Activated T-helper 2 cell treated with anti-CD3 and anti-CD28 coated beads, Interferon-gamma antibody, Interleukin-2, Interleukin-4, amounts not matched to agents 10 μg/mL and 5 μg/mL and 100 μg/mL, durations not matched to agents 14 hours and 24 hours and 36 hours (primary cell): ENCODE results near the gene UBC. TPM values are rescaled to one million over a fixed set of nuclear protein-coding genes. Genes with fewer than 3 reads are reported as not detected.
A peak's percentile ranks its signal among the peaks of the same experiment; 100 is the strongest.

ENCODE experiments used
- DNase-seq: peaks from one replicate; pipeline ENCODE4 v3.0.0; 2021; ENCODE audit warnings: low spot score
- H3K27ac Mint-ChIP-seq: one replicate; pipeline ENCODE4 v1.8.0; 2021; ENCODE audit warnings: mixed read lengths
- H3K27me3 Mint-ChIP-seq: one replicate; pipeline ENCODE4 v1.8.0; 2021; ENCODE audit warnings: low read depth, mixed read lengths
- H3K36me3 Mint-ChIP-seq: one replicate; pipeline ENCODE4 v1.8.0; 2021; ENCODE audit warnings: low read depth, mixed read lengths
- H3K4me1 Mint-ChIP-seq: one replicate; pipeline ENCODE4 v1.8.0; 2021; ENCODE audit warnings: low read depth, mixed read lengths
- H3K4me3 Mint-ChIP-seq: one replicate; pipeline ENCODE4 v1.8.0; 2021; ENCODE audit warnings: low read depth, mild to moderate bottlenecking, moderate library complexity, mixed read lengths
- H3K9me3 Mint-ChIP-seq: one replicate; pipeline ENCODE4 v1.8.0; 2021; ENCODE audit warnings: mixed read lengths
- intact Hi-C: fragments of 100-400 bp; cut with micrococcal nuclease; formaldehyde crosslinking; loops from one replicate; pipeline ENCODE4 v1.15.1; 2023
- total RNA-seq: library from RNA; stranded (reverse); gene quantifications from 2 replicates; pipeline ENCODE4 v1.2.3, GENCODE V29; 2022

Gene UBC
- total RNA-seq, 1 donor from 2014 or later, result 874 TPM

DNA sequence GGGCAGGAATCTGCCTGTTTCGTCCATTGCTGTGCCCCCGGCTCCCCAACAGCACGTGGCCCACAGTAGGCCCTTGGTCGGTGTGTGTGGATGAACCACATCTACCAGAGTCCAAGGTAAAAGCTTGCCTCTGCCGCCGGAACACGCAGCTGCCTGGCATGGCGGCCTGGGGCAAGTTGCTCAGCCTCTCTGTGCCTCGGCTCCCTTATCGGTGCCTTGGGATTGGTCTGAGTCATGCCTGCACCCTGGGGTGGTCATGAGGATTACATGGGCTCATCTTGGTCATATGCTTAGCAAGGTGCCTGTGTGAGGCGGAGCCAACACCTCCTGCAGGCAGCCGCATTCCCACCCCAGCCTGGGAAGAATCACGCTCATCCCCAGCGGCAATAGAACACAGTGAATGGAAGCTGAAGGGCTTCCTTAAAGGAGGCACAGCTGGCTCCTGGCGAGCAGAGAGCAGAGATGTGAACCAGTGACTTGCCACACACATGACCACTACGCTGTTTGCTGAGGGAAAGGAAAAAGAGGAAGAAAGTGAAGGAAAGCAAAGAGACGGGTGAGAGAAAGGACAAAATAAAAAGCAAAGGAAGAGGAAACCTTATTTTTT is 45.3 kb downstream of the UBC start:
- Mint-ChIP-seq H3K4me1 (peaks cover 3% of the 10 kb centered on the region), H3K27ac (no peak overlapping the region), H3K36me3 (no peaks in the 10 kb centered on the region), H3K9me3 (no peaks in the 10 kb centered on the region), H3K27me3 (peaks cover 6% of the 10 kb centered on the region), H3K4me3 (no peak overlapping the region)
- intact Hi-C loops, result no loop called here
- no peak for DNase-seq

DNA sequence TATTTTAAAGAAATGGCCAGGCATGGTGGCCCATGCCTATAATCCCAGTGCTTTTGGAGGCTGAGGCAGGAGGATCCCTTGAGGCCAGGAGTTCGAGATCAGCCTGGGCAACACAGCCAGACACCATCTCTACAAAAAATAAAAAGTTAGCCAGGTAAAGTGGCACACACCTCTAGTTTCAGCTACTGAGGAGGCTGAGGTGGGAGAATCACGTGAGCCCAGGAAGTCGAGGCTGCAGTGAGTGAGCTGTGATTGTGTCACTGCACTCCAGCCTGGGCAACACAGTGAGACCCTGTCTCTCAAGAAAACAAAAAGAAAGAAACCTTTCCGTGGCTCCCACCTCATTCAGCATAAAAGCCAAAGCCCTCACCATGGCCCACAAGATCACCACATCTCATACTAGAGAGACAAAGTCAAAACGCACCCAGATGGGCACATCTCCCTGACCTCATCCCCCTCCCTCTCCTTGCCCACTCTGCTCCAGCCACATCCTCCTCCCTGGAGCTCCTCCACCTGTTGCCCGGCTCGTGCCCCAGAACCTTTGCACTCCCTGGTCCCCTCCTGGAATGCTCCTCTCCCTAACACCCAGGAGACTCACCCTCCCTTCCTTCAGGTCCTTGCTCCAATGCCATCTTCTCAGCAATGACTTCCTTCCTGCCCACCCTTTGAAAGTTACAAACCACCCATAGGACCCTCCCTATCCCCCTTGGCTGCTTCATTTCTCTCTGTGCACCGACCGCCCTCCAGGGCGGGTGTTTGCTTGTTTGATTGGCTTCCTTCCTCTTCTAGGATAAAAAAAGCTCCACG is 46.0 kb downstream of the UBC start:
- Mint-ChIP-seq H3K9me3 (no peaks in the 10 kb centered on the region), H3K27ac (no peak overlapping the region), H3K36me3 (no peaks in the 10 kb centered on the region), H3K4me3 (no peak overlapping the region), H3K4me1 (peaks cover 6% of the 10 kb centered on the region), H3K27me3 (peaks cover 6% of the 10 kb centered on the region)
- intact Hi-C loops, result no loop called here
- no peak for DNase-seq

DNA sequence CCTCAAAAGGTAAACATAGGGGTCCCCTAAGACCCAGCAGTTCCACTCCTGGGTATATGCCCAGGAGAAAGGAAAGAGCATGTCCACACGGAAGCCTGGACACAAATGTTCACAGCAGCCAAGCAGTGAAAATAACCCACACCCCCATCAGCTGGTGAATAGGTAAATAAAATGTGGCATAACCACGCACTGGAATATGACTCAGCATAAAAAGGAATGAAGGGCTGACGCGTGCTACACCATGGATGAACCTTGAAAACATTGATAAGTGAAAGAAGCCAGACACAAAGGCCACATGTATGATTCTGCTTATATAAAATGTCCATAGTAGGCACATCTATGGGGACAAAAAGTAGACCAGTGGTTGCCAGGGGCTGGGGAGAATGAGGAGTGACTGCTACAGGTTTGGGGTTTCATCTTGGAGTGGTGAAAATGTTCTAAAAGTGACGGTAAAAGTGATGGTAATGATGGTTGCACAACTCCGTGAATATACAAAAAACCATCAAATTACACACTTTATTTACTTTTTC is 47.0 kb downstream of the UBC start:
- peaks cover 6% of the 10 kb centered on the region for H3K27me3 Mint-ChIP-seq
- no peak for DNase-seq
- no peaks in the 10 kb centered on the region for H3K9me3 Mint-ChIP-seq
- no peak overlapping the region for H3K4me3 Mint-ChIP-seq
- H3K36me3 Mint-ChIP-seq, result no peaks in the 10 kb centered on the region
- peaks cover 11% of the 10 kb centered on the region for H3K4me1 Mint-ChIP-seq
- no peak overlapping the region for H3K27ac Mint-ChIP-seq
- intact Hi-C loops, result no loop called here

DNA sequence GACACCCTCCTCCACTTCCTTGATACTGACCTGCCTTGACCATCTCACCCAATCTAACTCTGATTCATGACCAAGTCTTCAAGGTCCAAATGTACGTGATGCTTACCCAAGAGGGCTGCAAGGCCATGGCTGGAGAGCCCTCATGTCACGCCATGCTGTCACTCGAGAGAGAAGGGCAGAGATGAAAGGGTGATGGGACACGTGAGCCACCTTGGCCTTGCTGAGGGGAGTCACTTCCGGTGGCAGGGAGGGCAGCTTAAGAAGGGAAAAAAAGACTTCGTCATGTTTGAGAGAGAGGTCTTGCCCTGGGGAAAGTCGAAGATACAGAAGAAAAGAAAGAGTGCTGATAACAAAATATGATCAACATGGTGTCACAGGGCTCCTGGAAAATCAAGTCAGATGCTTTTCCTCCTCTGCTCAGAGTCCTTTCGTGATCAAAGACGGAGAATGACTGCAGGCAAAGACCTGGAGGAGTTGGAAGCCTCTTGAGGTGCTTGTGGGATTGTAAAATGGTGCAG is 47.5 kb downstream of the UBC start:
- Mint-ChIP-seq H3K27me3 (peaks cover 6% of the 10 kb centered on the region), H3K27ac (no peak overlapping the region), H3K9me3 (no peaks in the 10 kb centered on the region), H3K36me3 (no peaks in the 10 kb centered on the region), H3K4me3 (no peak overlapping the region), H3K4me1 (peaks cover 16% of the 10 kb centered on the region)
- DNase-seq, result no peak
- intact Hi-C loops, result no loop called here

DNA sequence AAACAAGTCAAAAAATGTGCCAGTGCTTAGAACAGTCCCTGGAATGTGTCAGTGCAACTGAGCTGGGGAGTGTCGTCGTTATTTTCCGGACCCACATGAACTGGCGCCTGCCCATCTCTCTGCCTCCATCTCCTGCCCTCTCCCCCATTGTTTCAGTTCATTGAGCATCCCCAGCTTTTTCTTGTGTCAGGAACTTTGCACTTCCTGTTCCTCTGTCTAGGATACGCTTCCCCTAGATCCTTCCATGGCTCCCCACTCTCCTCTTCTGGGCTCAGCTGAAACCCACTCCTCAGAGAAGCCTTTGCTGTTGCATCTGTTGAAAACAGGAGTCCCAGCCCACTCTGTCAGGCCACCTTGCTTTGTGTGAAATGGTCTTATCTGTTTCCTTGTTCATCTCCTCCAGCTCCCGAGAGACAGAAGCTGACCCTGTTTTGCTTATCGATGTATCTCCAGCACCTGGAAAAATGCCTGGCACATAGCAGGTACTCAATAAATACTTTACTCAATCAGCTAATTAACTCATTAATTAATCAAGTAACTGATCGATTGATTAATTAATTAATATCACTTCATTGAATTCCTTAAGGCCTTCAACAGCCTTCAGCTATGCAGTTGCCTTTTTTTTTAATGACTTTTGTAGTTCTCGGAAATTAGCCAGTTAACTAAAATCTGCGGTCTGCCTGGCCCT is 48.1 kb downstream of the UBC start:
- Mint-ChIP-seq H3K4me1 (peaks cover 18% of the 10 kb centered on the region), H3K36me3 (no peaks in the 10 kb centered on the region), H3K4me3 (no peak overlapping the region), H3K9me3 (no peaks in the 10 kb centered on the region), H3K27ac (no peak overlapping the region), H3K27me3 (peaks cover 6% of the 10 kb centered on the region)
- no peak for DNase-seq
- intact Hi-C loops, result no loop called here

DNA sequence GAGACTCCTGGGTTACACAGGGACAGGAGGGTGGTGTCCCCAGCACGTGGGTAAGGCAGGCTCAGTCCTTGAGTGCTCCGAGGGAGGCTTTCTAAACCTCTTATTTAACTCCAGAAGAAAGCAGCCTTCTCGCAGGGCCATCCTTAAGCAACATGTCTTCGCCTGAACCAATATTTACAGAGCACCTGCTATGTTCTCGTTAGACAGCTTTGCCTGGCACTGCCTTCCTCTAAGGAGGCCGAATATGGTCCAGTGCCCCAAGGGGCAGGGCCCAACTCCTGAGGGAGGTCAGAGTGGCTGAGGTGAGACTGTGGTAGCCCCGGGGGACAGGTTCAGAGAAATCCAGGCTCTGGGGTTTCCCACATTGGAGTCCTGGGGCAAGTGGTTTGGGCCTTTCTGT is 48.7 kb downstream of the UBC start:
- Mint-ChIP-seq H3K4me3 (no peak overlapping the region), H3K36me3 (no peaks in the 10 kb centered on the region), H3K27me3 (peaks cover 6% of the 10 kb centered on the region), H3K9me3 (no peaks in the 10 kb centered on the region), H3K27ac (no peak overlapping the region), H3K4me1 (peaks cover 18% of the 10 kb centered on the region)
- no peak for DNase-seq
- intact Hi-C loops, result no loop called here

DNA sequence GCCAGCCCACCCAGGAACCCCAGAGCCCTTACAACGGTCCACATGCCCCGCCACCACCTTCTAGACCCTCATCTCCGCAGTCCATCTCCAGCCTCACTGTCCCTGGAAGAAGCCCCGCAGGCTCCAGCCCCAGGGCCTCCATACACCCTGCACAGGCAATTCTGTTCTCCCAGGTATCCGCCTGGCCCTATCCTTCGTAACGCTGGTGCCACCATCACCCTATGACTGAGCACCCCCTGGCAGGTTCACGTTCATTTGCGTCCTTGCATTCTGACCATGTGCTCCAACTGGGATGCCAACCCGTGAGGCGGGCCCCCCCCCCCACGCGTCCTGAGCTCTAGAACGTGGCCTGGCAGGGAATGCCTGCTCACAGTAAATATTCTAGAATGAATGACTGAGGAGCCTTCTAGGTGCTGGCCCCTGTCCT is 50.1 kb downstream of the UBC start:
- DNase-seq, result no peak
- intact Hi-C loops, result loop anchor here (5.0 kb wide), 1 partner anchor 33 kb away; no protein-coding TSS in a partner anchor
- peak overlapping the region; percentile 88 for H3K27ac Mint-ChIP-seq
- H3K9me3 Mint-ChIP-seq, result no peaks in the 10 kb centered on the region
- H3K4me1 Mint-ChIP-seq, result peaks cover 18% of the 10 kb centered on the region
- H3K4me3 Mint-ChIP-seq, result peak overlapping the region; percentile 72
- peaks cover 5% of the 10 kb centered on the region for H3K27me3 Mint-ChIP-seq
- peaks cover 5% of the 10 kb centered on the region for H3K36me3 Mint-ChIP-seq

DNA sequence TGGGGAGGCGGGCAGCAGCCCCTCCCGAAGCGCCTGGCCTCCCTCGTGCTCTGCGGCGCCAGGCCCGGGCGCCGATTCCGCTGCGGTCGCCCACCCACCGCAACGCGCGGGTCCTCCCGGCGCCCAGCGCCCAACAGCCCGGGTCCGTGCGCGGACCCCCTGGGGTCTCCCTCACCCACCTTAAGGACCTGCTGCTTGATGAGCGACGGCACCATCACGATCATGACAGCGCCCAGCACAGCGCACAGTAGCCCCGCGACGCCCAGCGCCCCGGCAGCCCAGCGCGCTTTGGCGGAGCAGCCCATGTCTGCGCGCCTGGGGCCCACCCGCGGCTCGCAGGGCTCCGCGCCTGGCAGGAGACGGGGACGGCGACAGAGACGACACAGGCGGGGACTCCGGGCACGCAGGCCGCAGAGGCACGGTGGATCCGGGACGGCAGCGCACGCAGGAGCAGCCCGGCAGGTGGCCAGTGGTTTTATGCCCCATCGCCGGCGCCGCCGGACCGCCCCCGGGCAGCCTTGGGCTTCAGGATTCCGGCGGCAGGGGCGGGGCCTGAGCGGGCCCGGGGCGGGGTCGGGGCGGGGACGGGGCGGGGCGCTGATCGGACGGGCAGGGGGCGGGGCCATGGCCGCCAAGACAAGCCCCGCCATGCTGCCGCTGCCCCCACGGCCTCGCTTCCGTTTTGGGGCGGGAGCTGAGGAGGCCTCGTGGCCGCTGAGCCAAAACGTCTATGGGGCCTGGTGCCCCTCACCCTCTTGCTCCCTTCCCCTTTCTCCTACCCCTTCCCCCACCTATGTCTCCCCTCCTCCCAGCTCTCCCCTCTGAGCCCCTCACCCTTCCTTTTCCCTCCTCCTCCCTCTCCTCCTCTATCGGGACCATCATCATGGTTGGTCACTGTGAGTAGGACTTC is 50.8 kb downstream of the UBC start, which contains the start of gene SCARB1:
TSS of gene SCARB1 (minus strand) at position 449 of the 910 bp plus-strand sequence. CDS start at position 305, 144 bp downstream.
- DNase-seq, result peak; percentile 69
- Mint-ChIP-seq H3K27ac (peak within 1 kb of the TSS; percentile 88), H3K4me1 (peaks cover 18% of the 10 kb centered on the region), H3K9me3 (no peaks in the 10 kb centered on the region), H3K4me3 (peak within 1 kb of the TSS; percentile 81), H3K36me3 (peaks cover 5% of the 10 kb centered on the region), H3K27me3 (peaks cover 3% of the 10 kb centered on the region)
- intact Hi-C loops, result loop anchor here (2.0 to 5.0 kb wide), 2 partner anchors 34 to 89 kb away; no protein-coding TSS in a partner anchor

DNA sequence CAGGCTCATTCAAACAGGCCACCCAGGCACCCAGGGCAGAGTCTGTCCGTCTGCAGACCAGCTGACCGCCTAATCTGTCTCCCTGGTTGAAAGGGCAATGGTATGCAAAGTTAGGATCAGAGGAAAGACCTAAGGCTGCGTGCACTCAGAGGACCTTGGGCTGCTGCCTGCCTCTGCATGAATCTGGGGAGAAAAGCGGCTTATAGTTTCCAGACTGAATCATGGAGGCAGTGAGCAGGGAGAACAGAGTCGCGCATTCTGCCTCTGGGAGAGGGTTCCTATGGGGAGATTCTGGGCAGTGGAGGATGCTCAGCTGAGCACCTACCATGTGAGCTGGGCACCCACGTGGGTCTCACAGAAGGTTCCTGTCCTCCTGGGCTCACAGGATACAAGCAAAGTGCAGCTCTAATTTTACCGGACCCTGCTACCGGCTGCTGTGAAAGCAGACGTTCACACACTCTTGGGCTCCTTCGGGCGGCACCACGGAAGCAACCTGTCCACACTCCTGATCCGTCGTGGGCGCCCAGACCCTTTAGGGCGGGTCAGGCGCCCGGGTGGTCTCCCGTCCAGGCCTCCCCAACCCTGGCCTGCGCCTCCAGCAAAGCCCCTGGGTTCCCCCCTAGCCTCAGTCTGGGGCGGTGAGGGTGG is 51.6 kb downstream of the UBC start:
- Mint-ChIP-seq H3K27ac (peak overlapping the region; percentile 47), H3K4me3 (peak overlapping the region; percentile 81), H3K27me3 (no peaks in the 10 kb centered on the region), H3K4me1 (peaks cover 18% of the 10 kb centered on the region), H3K9me3 (no peaks in the 10 kb centered on the region), H3K36me3 (peaks cover 5% of the 10 kb centered on the region)
- DNase-seq, result peak; percentile 18
- intact Hi-C loops, result loop anchor here (2.0 to 5.0 kb wide), 2 partner anchors 34 to 88 kb away; no protein-coding TSS in a partner anchor

DNA sequence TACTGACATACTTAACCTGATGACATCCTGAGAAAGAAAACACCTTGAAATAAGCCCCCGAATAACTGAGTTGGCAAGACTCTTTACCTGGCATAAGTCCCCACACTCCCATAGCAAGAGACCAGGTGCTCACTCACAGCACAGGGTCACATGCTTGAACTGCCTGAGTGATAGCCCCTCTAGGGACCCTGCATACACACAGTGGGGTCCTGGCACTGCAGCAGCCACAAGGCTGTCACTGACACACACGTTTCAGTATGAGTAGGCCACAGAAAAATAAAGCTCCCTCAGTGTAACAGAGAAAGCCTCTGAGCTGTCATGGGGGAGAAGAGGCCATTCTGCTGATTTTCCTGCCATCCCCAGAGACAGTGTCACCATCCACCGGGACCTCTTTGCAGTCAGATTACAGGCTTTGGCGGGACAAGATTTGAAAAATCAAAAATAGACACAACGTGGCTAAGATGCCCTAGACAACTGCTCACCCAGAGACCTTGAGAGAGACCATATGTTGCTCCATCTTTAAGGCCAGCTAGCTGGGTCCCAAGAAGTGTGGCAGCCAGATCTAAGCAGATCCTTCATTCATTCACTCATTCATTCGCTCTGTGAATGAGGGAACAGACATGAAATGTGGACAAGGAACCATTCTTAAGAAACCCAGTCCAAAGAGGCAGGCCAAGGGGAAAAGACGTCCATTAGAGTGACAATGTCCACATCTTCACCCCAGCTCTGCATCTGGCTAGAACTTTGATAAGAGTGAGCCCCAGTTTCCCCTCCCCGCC is 52.4 kb downstream of the UBC start:
- Mint-ChIP-seq H3K9me3 (no peaks in the 10 kb centered on the region), H3K4me3 (peak overlapping the region; percentile 81), H3K36me3 (peaks cover 5% of the 10 kb centered on the region), H3K27ac (no peak overlapping the region), H3K27me3 (no peaks in the 10 kb centered on the region), H3K4me1 (peaks cover 18% of the 10 kb centered on the region)
- DNase-seq, result no peak
- intact Hi-C loops, result loop anchor here (2.0 to 5.0 kb wide), 2 partner anchors 35 to 87 kb away; no protein-coding TSS in a partner anchor
